GM19438 (cell line): ENCODE data around the gene SPDYE4.

Source experiments
- ATAC-seq: cut with Tn5 transposase; IDR thresholded peaks from one replicate; pipeline ENCODE4 v1.9.1; 2021; ENCODE audit warnings: low read depth; ENCODE audit not compliant: unreplicated experiment

Gene SPDYE4

GRCh38 chr17:8713878-8714277 lies 44.5 kb downstream of the SPDYE4 start:
- no peak for ATAC-seq

GRCh38 chr17:8713315-8713714 lies 45.0 kb downstream of the SPDYE4 start:
- ATAC-seq, result no peak

GRCh38 chr17:8712698-8713097 lies 45.6 kb downstream of the SPDYE4 start:
- ATAC-seq, result no peak

GRCh38 chr17:8711291-8711690 lies 47.1 kb downstream of the SPDYE4 start:
- no peak for ATAC-seq

- no peak for ATAC-seq
Measured at GRCh38 chr17:8710813-8711212, 47.5 kb downstream of the SPDYE4 start.

- ATAC-seq, result no peak
Measured at GRCh38 chr17:8709006-8709405, 49.3 kb downstream of the SPDYE4 start.

GRCh38 chr17:8708025-8708461 lies 50.3 kb downstream of the SPDYE4 start:
- no peak for ATAC-seq

GRCh38 chr17:8707332-8708024 lies 50.9 kb downstream of the SPDYE4 start:
- ATAC-seq, result no peak

- no peak for ATAC-seq
Measured at GRCh38 chr17:8706431-8706830, 51.9 kb downstream of the SPDYE4 start.

- no peak for ATAC-seq
Measured at GRCh38 chr17:8705427-8705826, 52.9 kb downstream of the SPDYE4 start.

GRCh38 chr17:8703001-8703400 lies 55.3 kb downstream of the SPDYE4 start:
- ATAC-seq, result no peak

GRCh38 chr17:8701754-8702153 lies 56.6 kb downstream of the SPDYE4 start:
- no peak for ATAC-seq

GRCh38 chr17:8701221-8701620 lies 57.1 kb downstream of the SPDYE4 start:
- no peak for ATAC-seq
